Gastroesophageal sphincter (tissue), 4 donors: ENCODE measurements around the gene DNAH17. TPM values are rescaled to one million over a fixed set of nuclear protein-coding genes. Genes with fewer than 3 reads are reported as not detected.

Experiments used
- ATAC-seq: fragments of 150-250 bp; one replicate; pipeline ENCODE4 v1.9.1; 2016; ENCODE audit warnings: mild to moderate bottlenecking, moderate library complexity
- H3K27ac ChIP-seq, 4 donors: fragments of 200-600 bp; sonication (generic) in 3 of 4; 1 replicate in 3 of 4; 2 replicates in 1 of 4; pipeline ENCODE4 v1.5.1; 2016 to 2019
- H3K27me3 ChIP-seq: fragments of 200-600 bp; sonication (generic); one replicate; pipeline ENCODE4 v1.5.1; 2019
- H3K36me3 ChIP-seq, 2 donors: fragments of 200-600 bp; sonication (generic); one replicate each; pipeline ENCODE4 v1.5.1; 2019; ENCODE audit warnings: control low read depth in 1 of 2
- H3K4me1 ChIP-seq, 3 donors: fragments of 200-600 bp; sonication (generic); 1 replicate in 2 of 3; 2 replicates in 1 of 3; pipeline ENCODE4 v1.5.1; 2016 to 2019; ENCODE audit warnings: control low read depth in 2 of 3
- H3K4me3 ChIP-seq, 2 donors: fragments of 200-600 bp; sonication (generic); one replicate each; pipeline ENCODE4 v1.5.1; 2019; ENCODE audit warnings: mild to moderate bottlenecking in 1 of 2, moderate library complexity in 1 of 2
- H3K9me3 ChIP-seq, 3 donors: fragments of 200-600 bp; sonication (generic); one replicate each; pipeline ENCODE4 v1.5.1; 2017 to 2019; ENCODE audit warnings: control low read depth in 2 of 3
- CTCF ChIP-seq, 4 experiments: fragments of 200-600 bp in 2 of 4; fragments of 450-650 bp in 2 of 4; sonication (generic) in 1 of 4; IDR thresholded peaks; one replicate each; pipeline ENCODE4 v1.5.1; 2017 to 2019; ENCODE audit warnings: antibody characterized with exemption in 4 of 4, mild to moderate bottlenecking in 2 of 4, moderate library complexity in 2 of 4
- EP300 ChIP-seq: sonication (generic); formaldehyde crosslinking; IDR thresholded peaks from one replicate; pipeline ENCODE4 v1.6.1; 2017; ENCODE audit warnings: antibody characterized with exemption, mild to moderate bottlenecking
- POLR2A ChIP-seq, 2 donors: fragments of 450-650 bp; IDR thresholded peaks; one replicate each; pipeline ENCODE4 v1.6.1; 2017; ENCODE audit warnings: antibody characterized with exemption in 2 of 2, mild to moderate bottlenecking in 2 of 2, moderate library complexity in 1 of 2
- POLR2AphosphoS5 ChIP-seq: sonication (generic); formaldehyde crosslinking; IDR thresholded peaks from one replicate; pipeline ENCODE4 v1.6.1; 2017; ENCODE audit warnings: antibody characterized with exemption
- WGBS, 2 donors: methylation state at CpG; one replicate each; pipeline ENCODE4 v1.1.5; 2018; ENCODE audit warnings: low coverage in 1 of 2; 5-methylcytosine and 5-hydroxymethylcytosine counted together
- total RNA-seq, 4 donors: library from RNA; depleted of rRNA; stranded (reverse); fragments of >200 nt; gene quantifications; one replicate each; pipeline ENCODE4 v1.1.0, GENCODE V29; 2016

The DNAH17 gene
- total RNA-seq, 4 donors from 2014 or later = 0.15 TPM; not detected in 3

GRCh38 chr17:78588258-78589030 is 11.2 kb upstream of the DNAH17 start:
- Histone ChIP-seq H3K36me3 (no peaks in the 10 kb centered on the region), H3K27ac (no peak overlapping the region), H3K4me3 (no peak overlapping the region), H3K4me1 (no peaks in the 10 kb centered on the region), H3K9me3 (no peaks in the 10 kb centered on the region), H3K27me3 (no peaks in the 10 kb centered on the region)
- no peak for TF ChIP-seq POLR2A (IDR thresholded peaks at IDR 0.05)
- TF ChIP-seq CTCF (IDR thresholded peaks at IDR 0.05) = no peak
- no peak for TF ChIP-seq EP300
- WGBS, 2 donors = no CpG with 5 or more reads among the region's 16 CpGs
- no peak for ATAC-seq

GRCh38 chr17:78585006-78585630 is 7.9 kb upstream of the DNAH17 start:
- Histone ChIP-seq H3K4me1 (no peaks in the 10 kb centered on the region), H3K9me3 (no peaks in the 10 kb centered on the region), H3K27ac (no peak overlapping the region), H3K4me3 (no peak overlapping the region), H3K27me3 (no peaks in the 10 kb centered on the region), H3K36me3 (no peaks in the 10 kb centered on the region)
- WGBS, 2 donors = 88 to 91% methylated on average over 4 to 7 of the region's 8 CpGs
- TF ChIP-seq CTCF (IDR thresholded peaks at IDR 0.05) (no peak), EP300 (no peak), POLR2AphosphoS5 (no peak), POLR2A (IDR thresholded peaks at IDR 0.05) (no peak)
- no peak for ATAC-seq

GRCh38 chr17:78583091-78583490 is 5.9 kb upstream of the DNAH17 start:
- Histone ChIP-seq H3K4me3 (no peak overlapping the region), H3K9me3 (no peaks in the 10 kb centered on the region), H3K4me1 (no peaks in the 10 kb centered on the region), H3K27ac (no peak overlapping the region), H3K27me3 (no peaks in the 10 kb centered on the region), H3K36me3 (no peaks in the 10 kb centered on the region)
- WGBS, 2 donors = 61 to 100% methylated on average over 1 to 2 of the region's 4 CpGs
- TF ChIP-seq EP300 (no peak), CTCF (IDR thresholded peaks at IDR 0.05) (no peak), POLR2A (IDR thresholded peaks at IDR 0.05) (no peak), POLR2AphosphoS5 (no peak)
- ATAC-seq = no peak

DNA sequence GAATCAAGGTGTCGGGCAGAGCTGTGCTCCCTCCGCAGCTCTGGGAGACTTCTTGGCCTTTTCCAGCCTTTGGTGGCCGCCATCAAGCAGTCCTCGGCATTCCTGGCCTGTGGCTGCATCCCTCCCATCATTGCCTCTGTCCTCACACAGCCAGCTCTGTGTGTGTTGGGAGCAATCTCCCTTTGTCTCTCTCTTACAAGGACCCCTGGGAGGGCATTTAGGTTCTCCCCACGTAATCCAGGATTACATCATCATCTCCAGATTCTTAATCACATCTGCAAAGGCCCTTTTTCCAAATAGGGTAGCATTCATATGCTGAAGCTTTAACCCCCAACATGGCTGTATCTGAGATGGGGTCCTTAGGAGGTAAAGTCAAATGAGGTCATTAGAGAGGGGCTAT is 4.1 kb upstream of the DNAH17 start:
- WGBS, 2 donors = 60% methylated on average over 1 of the region's 5 CpGs; no CpG with 5 or more reads in 1 of the 2 donors
- H3K4me3 ChIP-seq = no peak overlapping the region
- H3K36me3 ChIP-seq = no peaks in the 10 kb centered on the region
- no peaks in the 10 kb centered on the region for H3K4me1 ChIP-seq
- H3K27ac ChIP-seq = no peak overlapping the region
- no peaks in the 10 kb centered on the region for H3K27me3 ChIP-seq
- H3K9me3 ChIP-seq = no peaks in the 10 kb centered on the region
- no peak for ATAC-seq
- TF ChIP-seq EP300 = no peak
- no peak for TF ChIP-seq POLR2AphosphoS5
- no peak for TF ChIP-seq CTCF (IDR thresholded peaks at IDR 0.05)
- TF ChIP-seq POLR2A (IDR thresholded peaks at IDR 0.05) = no peak
